Panc1 (cell line): ENCODE measurements around the gene PPM1D. TPM values are rescaled to one million over a fixed set of nuclear protein-coding genes. Genes with fewer than 3 reads are reported as not detected.

Source experiments
- ATAC-seq: fragments of 200-7000 bp; cut with Tn5 transposase; 2 replicates; pipeline ENCODE4 v1.9.1; 2020; ENCODE audit warnings: mild to moderate bottlenecking, moderate library complexity
- BruUV-seq: library from RNA; stranded (reverse); fragments of 400-500 nt; replicated peaks from 2 replicates; lab custom pipeline; 2021; lab: Mats Ljungman, UMichigan
- CTCF ChIA-PET: fragments of 300-600 bp; sonication (Branson Sonifier 250); formaldehyde crosslinking; loops from one replicate; lab custom pipeline; 2022; ENCODE audit warnings: antibody characterized with exemption; lab: Charles Lee
- POLR2A ChIA-PET: fragments of 300-600 bp; sonication (Branson Sonifier 250); formaldehyde crosslinking; loops from one replicate; lab custom pipeline; 2022; ENCODE audit warnings: antibody characterized with exemption; lab: Charles Lee
- DNase-seq: peaks from one replicate; pipeline ENCODE4 v3.0.0-alpha.2; 2010; ENCODE audit warnings: low read depth, low spot score
- H3K27ac ChIP-seq: 2 replicates; pipeline ENCODE4 v1.5.1; 2011; ENCODE audit warnings: mild to moderate bottlenecking, low read length, inconsistent platforms
- H3K27me3 ChIP-seq: fragments of 200-500 bp; sonication (Bioruptor generic); 2 replicates; pipeline ENCODE4 v1.6.0; 2014; ENCODE audit warnings: low read length, inconsistent platforms; ENCODE audit not compliant: control insufficient read depth, insufficient read depth
- H3K36me3 ChIP-seq: fragments of 200-500 bp; sonication (Bioruptor generic); 2 replicates; pipeline ENCODE4 v1.5.1; 2014; ENCODE audit warnings: inconsistent platforms, mild to moderate bottlenecking, low read length, moderate library complexity; ENCODE audit not compliant: control insufficient read depth, insufficient read depth
- H3K4me1 ChIP-seq: 2 replicates; pipeline ENCODE4 v1.5.1; 2011; ENCODE audit warnings: inconsistent platforms, mild to moderate bottlenecking, low read length, moderate library complexity; ENCODE audit not compliant: control insufficient read depth, insufficient read depth
- H3K4me3 ChIP-seq, 2 experiments: 2 replicates each; pipeline ENCODE4 v1.5.1; 2011 to 2012; ENCODE audit warnings: low read depth in 2 of 2, low read length in 2 of 2, mild to moderate bottlenecking in 2 of 2, inconsistent platforms in 1 of 2, moderate library complexity in 1 of 2
- H3K9me3 ChIP-seq: fragments of 200-500 bp; sonication (Bioruptor generic); 2 replicates; pipeline ENCODE4 v1.5.1; 2014; ENCODE audit warnings: low read depth, mild to moderate bottlenecking, inconsistent platforms, low read length, moderate library complexity; ENCODE audit not compliant: control insufficient read depth, insufficient read depth
- POLR2AphosphoS5 ChIP-seq: IDR thresholded peaks from 2 replicates; pipeline ENCODE4 v1.6.1; 2012; ENCODE audit warnings: mild to moderate bottlenecking, low read depth, low read length, moderate library complexity
- SIN3A ChIP-seq: IDR thresholded peaks from 2 replicates; pipeline ENCODE4 v1.6.1; 2012; ENCODE audit warnings: low read depth, mild to moderate bottlenecking, low read length, moderate library complexity, borderline replicate concordance; ENCODE audit not compliant: insufficient read depth
- TCF7L2 ChIP-seq: IDR thresholded peaks from 2 replicates; pipeline ENCODE4 v1.6.1; 2011; ENCODE audit warnings: mild to moderate bottlenecking, low read depth, low read length, inconsistent platforms
- in situ Hi-C: cut with HindIII; loops from 2 replicates; pipeline ENCODE4 v1.10.0; 2016; ENCODE audit warnings: low sequenced_read_pairs, low pct_unique_long_range_greater_than_20kb
- intact Hi-C: fragments of 100-400 bp; cut with micrococcal nuclease; formaldehyde crosslinking; loops from one replicate; pipeline ENCODE4 v1.10.0; 2022; ENCODE audit not compliant: unreplicated experiment
- total RNA-seq: library from RNA; stranded (reverse); gene quantifications from one replicate; pipeline ENCODE4 v1.2.1, GENCODE V29; 2021; ENCODE audit not compliant: unreplicated experiment
- TF ChIP-seq, protein P1 (sequence below): fragments of 450-650 bp; IDR thresholded peaks from 2 replicates; pipeline ENCODE4 v1.5.1; 2017; ENCODE audit warnings: mild to moderate bottlenecking
- TF ChIP-seq, protein P2 (sequence below), 2 experiments: IDR thresholded peaks; 2 replicates each; pipeline ENCODE4 v1.6.1; 2011 to 2012; ENCODE audit warnings: low read depth in 2 of 2, control low read depth in 1 of 2, low read length in 1 of 2, mild to moderate bottlenecking in 1 of 2, moderate library complexity in 1 of 2; ENCODE audit not compliant: insufficient read depth in 1 of 2

The PPM1D gene
- total RNA-seq, 1 experiment from 2014 or later = 7.4 TPM

DNA sequence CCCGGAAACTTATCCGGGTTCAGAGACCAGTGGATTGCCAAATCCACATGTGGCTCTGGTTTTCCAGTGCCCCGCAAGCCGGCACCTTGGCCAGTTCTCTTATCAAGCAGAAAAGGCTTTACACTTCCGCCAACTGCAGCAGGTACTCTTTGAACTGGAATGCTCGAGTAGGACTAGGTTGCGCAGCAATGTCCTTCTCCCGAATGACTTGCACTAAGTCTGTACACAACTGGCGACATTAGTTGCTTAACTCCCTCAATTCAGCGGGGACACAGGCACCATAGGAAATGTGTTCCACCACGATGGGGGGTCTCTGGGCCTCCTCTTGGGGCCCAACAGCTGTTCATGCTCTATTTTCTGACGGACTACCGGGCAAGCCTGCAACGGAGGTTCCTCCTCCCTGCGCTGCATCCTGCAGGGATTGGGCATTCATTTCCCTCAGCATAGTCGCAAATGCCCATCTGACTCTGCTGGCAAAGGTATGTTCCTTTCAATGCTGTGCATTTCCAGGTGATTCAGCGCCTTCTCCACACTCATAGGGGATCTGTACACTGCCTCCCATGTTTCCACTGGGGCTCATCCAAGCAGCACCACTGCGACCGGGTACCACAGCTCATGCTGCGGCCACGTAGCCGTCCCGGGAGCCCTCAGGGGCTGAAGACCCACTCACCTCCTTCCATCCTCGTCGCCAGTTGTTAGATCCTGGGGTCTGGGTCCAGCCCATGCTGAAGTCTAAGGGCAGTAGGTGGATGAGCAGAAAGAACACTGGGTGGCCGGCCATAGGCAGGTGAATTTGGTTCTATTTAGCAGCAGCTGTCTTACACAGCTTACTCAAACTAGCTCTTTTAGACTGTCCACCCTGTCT, 39.8 kb upstream of the PPM1D start:
- CTCF ChIA-PET = interaction anchor here (0.6 to 1.5 kb wide), 2 partner anchors 10 to 19 kb away, joined by 3 to 7 read pairs; no protein-coding TSS in a partner anchor
- POLR2A ChIA-PET = no interaction called here
- peak; percentile 53 for ATAC-seq
- peak overlapping the region; percentile 3 to 35; a peak in 1 of 4 replicates for H3K4me3 ChIP-seq
- intact Hi-C loops (no loop called here), in situ Hi-C loops (no loop called here)
- no peaks in the 10 kb centered on the region for H3K9me3 ChIP-seq
- TF ChIP-seq TCF7L2 = no peak
- TF ChIP-seq, protein P1, sequence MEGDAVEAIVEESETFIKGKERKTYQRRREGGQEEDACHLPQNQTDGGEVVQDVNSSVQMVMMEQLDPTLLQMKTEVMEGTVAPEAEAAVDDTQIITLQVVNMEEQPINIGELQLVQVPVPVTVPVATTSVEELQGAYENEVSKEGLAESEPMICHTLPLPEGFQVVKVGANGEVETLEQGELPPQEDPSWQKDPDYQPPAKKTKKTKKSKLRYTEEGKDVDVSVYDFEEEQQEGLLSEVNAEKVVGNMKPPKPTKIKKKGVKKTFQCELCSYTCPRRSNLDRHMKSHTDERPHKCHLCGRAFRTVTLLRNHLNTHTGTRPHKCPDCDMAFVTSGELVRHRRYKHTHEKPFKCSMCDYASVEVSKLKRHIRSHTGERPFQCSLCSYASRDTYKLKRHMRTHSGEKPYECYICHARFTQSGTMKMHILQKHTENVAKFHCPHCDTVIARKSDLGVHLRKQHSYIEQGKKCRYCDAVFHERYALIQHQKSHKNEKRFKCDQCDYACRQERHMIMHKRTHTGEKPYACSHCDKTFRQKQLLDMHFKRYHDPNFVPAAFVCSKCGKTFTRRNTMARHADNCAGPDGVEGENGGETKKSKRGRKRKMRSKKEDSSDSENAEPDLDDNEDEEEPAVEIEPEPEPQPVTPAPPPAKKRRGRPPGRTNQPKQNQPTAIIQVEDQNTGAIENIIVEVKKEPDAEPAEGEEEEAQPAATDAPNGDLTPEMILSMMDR = no peak
- TF ChIP-seq POLR2AphosphoS5 = no peak
- TF ChIP-seq, protein P2, sequence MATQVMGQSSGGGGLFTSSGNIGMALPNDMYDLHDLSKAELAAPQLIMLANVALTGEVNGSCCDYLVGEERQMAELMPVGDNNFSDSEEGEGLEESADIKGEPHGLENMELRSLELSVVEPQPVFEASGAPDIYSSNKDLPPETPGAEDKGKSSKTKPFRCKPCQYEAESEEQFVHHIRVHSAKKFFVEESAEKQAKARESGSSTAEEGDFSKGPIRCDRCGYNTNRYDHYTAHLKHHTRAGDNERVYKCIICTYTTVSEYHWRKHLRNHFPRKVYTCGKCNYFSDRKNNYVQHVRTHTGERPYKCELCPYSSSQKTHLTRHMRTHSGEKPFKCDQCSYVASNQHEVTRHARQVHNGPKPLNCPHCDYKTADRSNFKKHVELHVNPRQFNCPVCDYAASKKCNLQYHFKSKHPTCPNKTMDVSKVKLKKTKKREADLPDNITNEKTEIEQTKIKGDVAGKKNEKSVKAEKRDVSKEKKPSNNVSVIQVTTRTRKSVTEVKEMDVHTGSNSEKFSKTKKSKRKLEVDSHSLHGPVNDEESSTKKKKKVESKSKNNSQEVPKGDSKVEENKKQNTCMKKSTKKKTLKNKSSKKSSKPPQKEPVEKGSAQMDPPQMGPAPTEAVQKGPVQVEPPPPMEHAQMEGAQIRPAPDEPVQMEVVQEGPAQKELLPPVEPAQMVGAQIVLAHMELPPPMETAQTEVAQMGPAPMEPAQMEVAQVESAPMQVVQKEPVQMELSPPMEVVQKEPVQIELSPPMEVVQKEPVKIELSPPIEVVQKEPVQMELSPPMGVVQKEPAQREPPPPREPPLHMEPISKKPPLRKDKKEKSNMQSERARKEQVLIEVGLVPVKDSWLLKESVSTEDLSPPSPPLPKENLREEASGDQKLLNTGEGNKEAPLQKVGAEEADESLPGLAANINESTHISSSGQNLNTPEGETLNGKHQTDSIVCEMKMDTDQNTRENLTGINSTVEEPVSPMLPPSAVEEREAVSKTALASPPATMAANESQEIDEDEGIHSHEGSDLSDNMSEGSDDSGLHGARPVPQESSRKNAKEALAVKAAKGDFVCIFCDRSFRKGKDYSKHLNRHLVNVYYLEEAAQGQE (IDR thresholded peaks at IDR 0.05; ENCODE audit: insufficient read depth in 1 of 2, low read depth in 2 of 2, low read length in 1 of 2) = no peak
- no peak for TF ChIP-seq SIN3A
- no TSS peak for BruUV-seq
- no peaks in the 10 kb centered on the region for H3K27me3 ChIP-seq
- no peaks in the 10 kb centered on the region for H3K36me3 ChIP-seq
- H3K4me1 ChIP-seq = no peaks in the 10 kb centered on the region
- DNase-seq = no peak
- H3K27ac ChIP-seq = no peak overlapping the region

DNA sequence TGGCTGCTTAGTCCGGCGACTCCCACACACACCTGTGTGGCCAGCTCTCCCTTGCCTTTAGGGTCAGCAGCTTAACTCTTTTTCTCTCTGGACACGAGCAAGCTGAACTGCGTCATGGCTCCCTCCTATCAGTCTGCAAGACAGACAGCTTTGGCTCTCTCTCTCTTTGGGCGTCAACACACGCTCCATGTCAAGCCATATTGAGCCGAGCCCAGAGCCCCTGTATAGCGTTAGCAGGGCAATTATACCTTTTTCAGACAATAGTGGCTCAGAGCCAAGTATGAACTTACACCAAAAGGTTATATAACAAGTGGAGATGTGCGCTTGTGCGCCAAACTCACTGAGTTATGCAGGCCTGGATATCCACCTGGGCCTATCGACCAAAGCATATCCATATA, 39.1 kb upstream of the PPM1D start:
- no peak overlapping the region for H3K4me3 ChIP-seq
- H3K27ac ChIP-seq = no peak overlapping the region
- H3K9me3 ChIP-seq = no peaks in the 10 kb centered on the region
- no peaks in the 10 kb centered on the region for H3K27me3 ChIP-seq
- no peak for DNase-seq
- intact Hi-C loops = no loop called here
- in situ Hi-C loops = no loop called here
- no peaks in the 10 kb centered on the region for H3K4me1 ChIP-seq
- no TSS peak for BruUV-seq
- no peak for ATAC-seq
- TF ChIP-seq TCF7L2 (no peak), SIN3A (no peak), POLR2AphosphoS5 (no peak)
- TF ChIP-seq, protein P1 = no peak
- TF ChIP-seq, protein P2 (IDR thresholded peaks at IDR 0.05; ENCODE audit: insufficient read depth in 1 of 2, low read depth in 2 of 2, low read length in 1 of 2) = no peak
- H3K36me3 ChIP-seq = no peaks in the 10 kb centered on the region
- POLR2A ChIA-PET = no interaction called here
- CTCF ChIA-PET = interaction anchor here (0.6 to 1.5 kb wide), 2 partner anchors 9 to 18 kb away, joined by 3 to 7 read pairs; no protein-coding TSS in a partner anchor
